Upper lobe of left lung (tissue), 4 donors: ENCODE measurements around the gene CAB39.

Source experiments
- EP300 ChIP-seq, 4 donors: sonication (generic); formaldehyde crosslinking; IDR thresholded peaks; one replicate each; pipeline ENCODE4 v1.5.1; 2017; ENCODE audit warnings: antibody characterized with exemption in 4 of 4, control low read depth in 2 of 4
- TF ChIP-seq, protein P1 (sequence below), 6 experiments: fragments of 450-650 bp in 4 of 6; fragments of 200-600 bp in 2 of 6; sonication (generic) in 2 of 6; IDR thresholded peaks; one replicate each; pipeline ENCODE4 v1.5.1; 2016 to 2019; ENCODE audit warnings: antibody characterized with exemption in 6 of 6

- TF ChIP-seq EP300 (IDR thresholded peaks at IDR 0.05): no peak
- TF ChIP-seq, protein P1, sequence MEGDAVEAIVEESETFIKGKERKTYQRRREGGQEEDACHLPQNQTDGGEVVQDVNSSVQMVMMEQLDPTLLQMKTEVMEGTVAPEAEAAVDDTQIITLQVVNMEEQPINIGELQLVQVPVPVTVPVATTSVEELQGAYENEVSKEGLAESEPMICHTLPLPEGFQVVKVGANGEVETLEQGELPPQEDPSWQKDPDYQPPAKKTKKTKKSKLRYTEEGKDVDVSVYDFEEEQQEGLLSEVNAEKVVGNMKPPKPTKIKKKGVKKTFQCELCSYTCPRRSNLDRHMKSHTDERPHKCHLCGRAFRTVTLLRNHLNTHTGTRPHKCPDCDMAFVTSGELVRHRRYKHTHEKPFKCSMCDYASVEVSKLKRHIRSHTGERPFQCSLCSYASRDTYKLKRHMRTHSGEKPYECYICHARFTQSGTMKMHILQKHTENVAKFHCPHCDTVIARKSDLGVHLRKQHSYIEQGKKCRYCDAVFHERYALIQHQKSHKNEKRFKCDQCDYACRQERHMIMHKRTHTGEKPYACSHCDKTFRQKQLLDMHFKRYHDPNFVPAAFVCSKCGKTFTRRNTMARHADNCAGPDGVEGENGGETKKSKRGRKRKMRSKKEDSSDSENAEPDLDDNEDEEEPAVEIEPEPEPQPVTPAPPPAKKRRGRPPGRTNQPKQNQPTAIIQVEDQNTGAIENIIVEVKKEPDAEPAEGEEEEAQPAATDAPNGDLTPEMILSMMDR (IDR thresholded peaks at IDR 0.05): no peak
These were observed 99.4 kb downstream of the CAB39 start for GRCh38 chr2:230812033-230812432.
